NT2/D1 (cell line): Measurements from ENCODE around the gene USB1.

Experiments
- SUZ12 ChIP-seq: IDR thresholded peaks from 2 replicates; pipeline ENCODE4 v1.6.1; 2011; ENCODE audit not compliant: insufficient read length, insufficient read depth; ENCODE audit errors: extremely low read depth
- YY1 ChIP-seq: IDR thresholded peaks from 2 replicates; pipeline ENCODE4 v1.6.1; 2011; ENCODE audit not compliant: insufficient read length, insufficient read depth
- ZNF274 ChIP-seq: IDR thresholded peaks from 2 replicates; pipeline ENCODE4 v1.6.1; 2011; ENCODE audit warnings: mild to moderate bottlenecking, low read depth, low read length

- TF ChIP-seq SUZ12 (no peak), ZNF274 (no peak), YY1 (no peak)
These were observed 15.0 kb upstream of the USB1 start for GRCh38 chr16:57986196-57986595.
